Psoas muscle (tissue), 8 donors: ENCODE measurements around the gene CARD10. TPM values are rescaled to one million over a fixed set of nuclear protein-coding genes. Genes with fewer than 3 reads are reported as not detected.

Experiments used
- ATAC-seq, 4 donors: fragments of 200-7000 bp; cut with Tn5 transposase; one replicate each; pipeline ENCODE4 v1.9.1; 2020; ENCODE audit warnings: moderate library complexity in 3 of 4, mild to moderate bottlenecking in 2 of 4
- DNase-seq, 2 donors: peaks; one replicate each; pipeline ENCODE4 v3.0.0-alpha.2; 2020
- H3K27ac ChIP-seq: fragments of 200-600 bp; one replicate; pipeline ENCODE4 v1.8.0; 2022
- H3K27me3 ChIP-seq, 3 donors: fragments of 200-600 bp in 1 of 3; one replicate each; pipeline versions ENCODE4 v1.6.1 to v1.8.0; 2013 to 2022; ENCODE audit warnings: low read length in 2 of 3, mild to moderate bottlenecking in 2 of 3, moderate library complexity in 1 of 3; ENCODE audit not compliant: insufficient read depth in 3 of 3
- H3K36me3 ChIP-seq, 2 donors: fragments of 200-600 bp in 1 of 2; one replicate each; pipeline versions ENCODE4 v1.6.1 to v1.8.0; 2013 to 2022; ENCODE audit warnings: low read depth in 1 of 2, mild to moderate bottlenecking in 1 of 2, moderate library complexity in 1 of 2; ENCODE audit not compliant: insufficient read depth in 1 of 2
- H3K4me1 ChIP-seq: fragments of 200-600 bp; one replicate; pipeline ENCODE4 v1.8.0; 2022
- H3K4me3 ChIP-seq: fragments of 200-600 bp; one replicate; pipeline ENCODE4 v1.8.0; 2022; ENCODE audit warnings: mild to moderate bottlenecking
- H3K9me3 ChIP-seq: fragments of 200-600 bp; one replicate; pipeline ENCODE4 v1.8.0; 2022
- WGBS, 3 donors: extraction: QIAGEN DNeasy Blood & Tissue Kit; methylation state at CpG; one replicate each; pipeline versions ENCODE4 v1.1.6 to v1.1.7; 2013; 5-methylcytosine and 5-hydroxymethylcytosine counted together
- intact Hi-C, 2 donors: fragments of 100-400 bp; cut with DNase I; formaldehyde crosslinking; loops; one replicate each; pipeline versions ENCODE4 v1.11.0 to v1.14.2; 2022
- polyA plus RNA-seq, 3 donors: library from polyadenylated mRNA; stranded (reverse); fragments of 200-250 nt; gene quantifications; one replicate each; pipeline ENCODE4 v1.2.3, GENCODE V29; 2013
- total RNA-seq, 4 donors: library from RNA; stranded (reverse); fragmentation: NEBNext Ultra II Directional in 2 of 4; extraction: Animal tissue kit (Norgen Biotek cat#: 25700) in 2 of 4; gene quantifications; one replicate each; pipeline versions ENCODE4 v1.2.1 to v1.2.4, GENCODE V29; 2021 to 2023
- TF ChIP-seq, protein P1 (sequence below): fragments of 200-600 bp; IDR thresholded peaks from one replicate; pipeline ENCODE4 v1.8.0; 2022; ENCODE audit warnings: antibody characterized with exemption
- donor health status: healthy with polysubstance abuse.
- donor health status: DM: no; HTN: no; CAD: no; lungs with moderate emphysema.
- donor health status: Bipolar disorder and iron deficiency.
- donor health status: healthy.
- donor health status: DM: yes; HTN: yes; CAD: no.
- donor health status: DM: no; HTN: no; CAD: no.
- donor health status: DM: no; HTN: no; CAD: no.
- donor health status: DM: yes; HTN: yes; CAD: no.

CARD10 gene
- total and polyA plus RNA-seq, 7 donors, result 2.9 to 8.0 (median 4.4) TPM

DNA sequence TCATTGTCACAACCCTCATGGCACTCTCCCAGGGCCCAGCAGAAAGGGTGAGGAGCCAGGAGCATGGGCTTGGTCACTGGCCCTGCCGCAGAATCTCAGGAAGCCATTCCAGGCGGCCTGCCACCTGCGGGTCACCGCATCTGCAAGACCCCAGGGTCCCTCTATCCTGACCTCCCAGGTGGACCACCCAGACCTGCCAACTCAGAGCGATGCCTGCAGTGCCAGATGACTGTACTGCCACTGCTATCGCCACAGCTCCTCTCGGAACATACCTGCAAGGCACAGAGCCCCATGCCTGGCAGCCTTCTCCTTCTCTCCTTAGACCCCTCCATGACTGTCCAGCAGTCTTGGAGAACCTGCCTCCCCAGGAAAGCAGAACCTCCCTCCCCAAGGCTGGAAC, 65.5 kb downstream of the CARD10 start:
- Histone ChIP-seq H3K27me3 (peaks cover 0 to 47% (median 11%) of the 10 kb centered on the region in 3 donors), H3K36me3 (no peaks in the 10 kb centered on the region), H3K4me3 (no peak overlapping the region), H3K9me3 (no peaks in the 10 kb centered on the region), H3K4me1 (no peaks in the 10 kb centered on the region), H3K27ac (no peak overlapping the region)
- TF ChIP-seq, protein P1, sequence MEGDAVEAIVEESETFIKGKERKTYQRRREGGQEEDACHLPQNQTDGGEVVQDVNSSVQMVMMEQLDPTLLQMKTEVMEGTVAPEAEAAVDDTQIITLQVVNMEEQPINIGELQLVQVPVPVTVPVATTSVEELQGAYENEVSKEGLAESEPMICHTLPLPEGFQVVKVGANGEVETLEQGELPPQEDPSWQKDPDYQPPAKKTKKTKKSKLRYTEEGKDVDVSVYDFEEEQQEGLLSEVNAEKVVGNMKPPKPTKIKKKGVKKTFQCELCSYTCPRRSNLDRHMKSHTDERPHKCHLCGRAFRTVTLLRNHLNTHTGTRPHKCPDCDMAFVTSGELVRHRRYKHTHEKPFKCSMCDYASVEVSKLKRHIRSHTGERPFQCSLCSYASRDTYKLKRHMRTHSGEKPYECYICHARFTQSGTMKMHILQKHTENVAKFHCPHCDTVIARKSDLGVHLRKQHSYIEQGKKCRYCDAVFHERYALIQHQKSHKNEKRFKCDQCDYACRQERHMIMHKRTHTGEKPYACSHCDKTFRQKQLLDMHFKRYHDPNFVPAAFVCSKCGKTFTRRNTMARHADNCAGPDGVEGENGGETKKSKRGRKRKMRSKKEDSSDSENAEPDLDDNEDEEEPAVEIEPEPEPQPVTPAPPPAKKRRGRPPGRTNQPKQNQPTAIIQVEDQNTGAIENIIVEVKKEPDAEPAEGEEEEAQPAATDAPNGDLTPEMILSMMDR, result no peak
- intact Hi-C loops, result no loop called here
- ATAC-seq, result no peak
- 79 to 90% (median 84%) methylated on average over 7 of the region's 7 CpGs for WGBS, 3 donors
- no peak for DNase-seq

DNA sequence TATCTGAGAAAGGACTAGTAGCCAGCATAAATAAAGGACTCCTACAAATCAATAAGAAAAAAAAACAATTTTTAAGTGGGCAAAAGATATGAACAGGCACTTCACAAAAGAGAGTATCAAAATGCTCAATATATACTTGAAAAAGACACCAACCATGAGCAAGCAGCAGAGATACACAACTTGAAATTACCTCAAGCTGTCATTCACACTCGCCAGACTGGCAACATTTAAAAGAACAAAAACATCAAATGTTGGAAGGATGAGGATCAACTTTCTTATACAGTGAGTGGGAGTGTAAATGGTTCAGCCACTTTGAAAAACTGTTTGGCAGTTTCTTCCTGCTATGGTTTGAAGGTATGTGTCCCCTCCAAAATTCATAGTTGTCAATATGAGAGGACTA, 68.0 kb downstream of the CARD10 start:
- WGBS, 3 donors, result 32 to 90% (median 37%) methylated on average over 1 of the region's 1 CpG
- DNase-seq (no peak), ATAC-seq (no peak)
- Histone ChIP-seq H3K27me3 (peaks cover 0 to 52% (median 11%) of the 10 kb centered on the region in 3 donors), H3K4me3 (no peak overlapping the region), H3K4me1 (no peaks in the 10 kb centered on the region), H3K27ac (no peak overlapping the region), H3K36me3 (no peaks in the 10 kb centered on the region), H3K9me3 (no peaks in the 10 kb centered on the region)
- intact Hi-C loops, result no loop called here
- TF ChIP-seq, protein P1, result no peak

DNA sequence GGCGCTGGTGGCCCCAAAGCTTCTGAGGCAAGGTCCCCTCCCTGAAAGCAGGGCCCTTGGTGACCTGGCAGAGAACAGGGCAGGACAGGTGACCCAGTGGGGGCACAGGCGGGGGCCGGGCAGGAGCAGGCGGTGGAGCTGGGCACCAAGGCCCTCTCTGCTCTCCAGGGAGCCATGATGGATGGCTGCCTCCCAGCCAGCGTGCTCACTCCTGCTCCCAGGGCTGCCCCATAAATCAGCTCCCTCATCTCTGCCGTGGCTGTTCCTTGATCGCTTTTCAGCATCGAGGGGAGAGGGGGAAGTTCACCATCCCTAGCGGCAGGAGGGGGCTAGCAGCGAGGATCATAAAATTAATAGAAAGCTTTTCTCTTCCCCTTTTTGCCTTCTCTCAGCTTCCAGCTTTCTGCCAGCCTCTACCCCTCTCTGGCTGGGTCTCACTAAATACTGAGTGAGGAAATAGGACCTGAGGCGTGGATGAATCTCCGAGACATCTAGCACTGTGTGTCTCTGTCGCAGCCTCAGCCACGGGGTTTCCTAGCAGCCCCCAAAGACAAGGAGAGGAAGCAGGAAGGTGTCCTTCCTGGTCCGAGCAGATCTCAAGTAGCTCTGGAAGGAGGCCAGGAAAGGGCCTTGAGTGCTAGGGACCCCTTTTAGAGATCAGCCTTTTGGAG, 69.7 kb downstream of the CARD10 start:
- no peaks in the 10 kb centered on the region for H3K9me3 ChIP-seq
- intact Hi-C loops, result no loop called here
- 39 to 49% (median 47%) methylated on average over 14 to 15 of the region's 15 CpGs for WGBS, 3 donors
- H3K4me3 ChIP-seq, result no peak overlapping the region
- no peaks in the 10 kb centered on the region for H3K36me3 ChIP-seq
- no peak overlapping the region for H3K27ac ChIP-seq
- H3K27me3 ChIP-seq, result peaks cover 0 to 41% (median 9%) of the 10 kb centered on the region in 3 donors
- no peak for DNase-seq
- TF ChIP-seq, protein P1, result no peak
- H3K4me1 ChIP-seq, result no peaks in the 10 kb centered on the region
- ATAC-seq, result no peak

DNA sequence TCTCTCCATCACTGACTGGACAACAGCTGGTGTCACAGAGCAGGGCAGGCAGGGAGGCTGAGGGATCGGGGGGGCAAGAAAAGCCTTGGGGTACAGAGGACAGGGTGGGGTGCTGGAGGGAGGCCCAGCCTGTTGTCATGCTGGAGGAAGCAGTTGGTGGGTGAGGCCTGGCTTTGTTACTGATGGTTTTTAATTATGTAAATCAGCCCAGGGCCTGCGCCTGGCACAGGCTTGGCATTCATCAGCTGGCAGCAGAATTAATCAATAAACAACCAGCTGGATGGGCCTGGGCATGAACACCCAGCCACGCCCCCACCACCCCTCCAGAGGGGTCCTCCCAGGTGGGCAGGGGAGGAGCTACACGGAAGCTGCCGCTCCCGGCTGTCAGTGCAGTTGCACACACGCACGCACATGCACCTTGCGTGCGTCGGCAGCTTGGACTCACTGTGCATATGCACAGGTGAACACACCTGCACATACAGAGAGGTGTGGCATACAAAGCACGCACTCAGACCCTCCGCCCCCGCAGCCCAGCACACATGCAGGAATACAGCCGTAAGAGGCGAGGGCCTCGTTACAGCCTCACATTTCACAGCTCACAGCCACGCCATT, 70.6 kb downstream of the CARD10 start:
- WGBS, 3 donors, result 69 to 72% (median 71%) methylated on average over 17 to 18 of the region's 18 CpGs
- Histone ChIP-seq H3K27ac (no peak overlapping the region), H3K4me1 (no peaks in the 10 kb centered on the region), H3K9me3 (no peaks in the 10 kb centered on the region), H3K36me3 (no peaks in the 10 kb centered on the region), H3K27me3 (peaks cover 0 to 36% (median 5%) of the 10 kb centered on the region in 3 donors), H3K4me3 (no peak overlapping the region)
- ATAC-seq, result no peak
- TF ChIP-seq, protein P1, result no peak
- no peak for DNase-seq
- intact Hi-C loops, result no loop called here
